GM12878 (cell line): Measurements from ENCODE around the gene ELMO2. TPM values are rescaled to one million over a fixed set of nuclear protein-coding genes. Genes with fewer than 3 reads are reported as not detected.

Source experiments
- ATAC-seq: fragments of 200-7000 bp; cut with Tn5 transposase; 3 replicates; pipeline ENCODE4 v1.9.1; 2020; ENCODE audit warnings: mild to moderate bottlenecking, moderate library complexity
- BruUV-seq: library from RNA; stranded (reverse); fragments of 400-500 nt; replicated peaks from 2 replicates; lab custom pipeline; 2021; lab: Mats Ljungman, UMichigan
- CTCF ChIA-PET: fragments of 300-600 bp; sonication (Branson Sonifier 250); formaldehyde crosslinking; extraction: SDS; loops from one replicate; lab custom pipeline; 2021; ENCODE audit warnings: inconsistent platforms; lab: Yijun Ruan, JAX
- POLR2A ChIA-PET: fragments of 350-600 bp; formaldehyde crosslinking; extraction: SDS; loops from one replicate; lab custom pipeline; 2021; ENCODE audit warnings: inconsistent platforms; lab: Charles Lee
- RAD21 ChIA-PET: fragments of 300-600 bp; sonication (Branson Sonifier 250); formaldehyde crosslinking; loops from one replicate; lab custom pipeline; 2023; ENCODE audit warnings: antibody characterized with exemption; ENCODE audit not compliant: unreplicated experiment; lab: Charles Lee
- SMC1A ChIA-PET: fragments of 300-600 bp; sonication (Branson Sonifier 250); formaldehyde crosslinking; loops from one replicate; lab custom pipeline; 2023; ENCODE audit not compliant: unreplicated experiment, uncharacterized antibody; lab: Charles Lee
- DNase-seq: peaks from one replicate; pipeline ENCODE4 v3.0.0-alpha.2; 2011; ENCODE audit warnings: low read depth, low spot score
- FAIRE-seq: peaks from 3 replicates; lab custom pipeline; 2011; peaks lifted over from hg19 to GRCh38; lab: Jason Lieb, UNC
- H2AFZ ChIP-seq: 2 replicates; pipeline ENCODE4 v1.6.0; 2011; ENCODE audit warnings: low read depth, low read length, control low read depth; ENCODE audit not compliant: control insufficient read depth
- H3K27ac ChIP-seq: 2 replicates; pipeline ENCODE4 v1.5.1; 2011; ENCODE audit warnings: control low read depth; ENCODE audit not compliant: control insufficient read depth, insufficient read depth
- H3K27me3 ChIP-seq, 2 experiments: replicated peaks in 1 of 2; 2 replicates each; pipeline versions ENCODE4 v1.6.0 to v1.6.1; 2011; ENCODE audit warnings: low read length in 1 of 2; ENCODE audit not compliant: control insufficient read depth in 2 of 2, insufficient read depth in 2 of 2
- H3K36me3 ChIP-seq, 2 experiments: 2 replicates each; pipeline ENCODE4 v1.5.1; 2011; ENCODE audit warnings: low read length in 1 of 2; ENCODE audit not compliant: control insufficient read depth in 2 of 2, insufficient read depth in 2 of 2
- H3K4me1 ChIP-seq: 2 replicates; pipeline ENCODE4 v1.6.1; 2011; ENCODE audit warnings: mild to moderate bottlenecking, low read length, moderate library complexity, mixed read lengths; ENCODE audit not compliant: control insufficient read depth, insufficient read depth
- H3K4me2 ChIP-seq: 2 replicates; pipeline ENCODE4 v1.6.0; 2011; ENCODE audit warnings: control low read depth; ENCODE audit not compliant: control insufficient read depth, insufficient read depth
- H3K4me3 ChIP-seq: fragments of 200-600 bp; sonication (generic); 2 replicates; pipeline ENCODE4 v1.5.1; 2016
- H3K79me2 ChIP-seq: 2 replicates; pipeline ENCODE4 v1.6.0; 2011; ENCODE audit warnings: low read length; ENCODE audit not compliant: control insufficient read depth, insufficient read depth
- H3K9ac ChIP-seq: 2 replicates; pipeline ENCODE4 v1.8.0; 2011; ENCODE audit warnings: low read length, control low read depth, mixed read lengths; ENCODE audit not compliant: control insufficient read depth, insufficient read depth
- H3K9me3 ChIP-seq: replicated peaks from 3 replicates; pipeline ENCODE4 v1.5.1; 2011; ENCODE audit warnings: mild to moderate bottlenecking, low read length; ENCODE audit not compliant: control insufficient read depth, insufficient read depth
- H4K20me1 ChIP-seq: 2 replicates; pipeline ENCODE4 v1.6.0; 2011; ENCODE audit not compliant: control insufficient read depth, insufficient read depth
- BCL11A ChIP-seq: IDR thresholded peaks from 2 replicates; pipeline ENCODE4 v1.6.1; 2011; ENCODE audit warnings: low read depth, low read length
- CHD2 ChIP-seq: IDR thresholded peaks from 2 replicates; pipeline ENCODE4 v1.6.1; 2011; ENCODE audit warnings: low read depth, low read length, improper control_type of control experiment, borderline replicate concordance
- EGR1 ChIP-seq, 2 experiments: IDR thresholded peaks; 1 replicate in 1 of 2; 2 replicates in 1 of 2; pipeline ENCODE4 v1.6.1; 2011 to 2012; ENCODE audit warnings: low read depth in 2 of 2, low read length in 2 of 2, borderline replicate concordance in 1 of 2, mild to moderate bottlenecking in 1 of 2, moderate library complexity in 1 of 2
- POLR2A ChIP-seq: IDR thresholded peaks from 2 replicates; pipeline ENCODE4 v1.6.1; 2011; ENCODE audit warnings: low read depth, mild to moderate bottlenecking, low read length
- RELA ChIP-seq: fragments of 450-650 bp; IDR thresholded peaks from 2 replicates; pipeline ENCODE4 v1.8.0; 2014; ENCODE audit warnings: borderline replicate concordance; ENCODE audit not compliant: partially characterized antibody
- RUNX3 ChIP-seq: IDR thresholded peaks from 2 replicates; pipeline ENCODE4 v1.6.1; 2012; ENCODE audit warnings: low read length, inconsistent platforms
- SUZ12 ChIP-seq: fragments of 200-600 bp; sonication (generic); IDR thresholded peaks from one replicate; pipeline ENCODE4 v1.6.1; 2018; ENCODE audit warnings: antibody characterized with exemption, mild to moderate bottlenecking; ENCODE audit not compliant: unreplicated experiment
- WGBS: methylation state at CpG from one replicate; pipeline ENCODE4 v1.1.6; 2016; ENCODE audit warnings: low lambda C conversion rate; ENCODE audit not compliant: insufficient replicate concordance, insufficient coverage; ENCODE audit errors: missing lambda C conversion rate; 5-methylcytosine and 5-hydroxymethylcytosine counted together
- in situ Hi-C: fragments of 300-500 bp; cut with MboI; formaldehyde crosslinking; loops from 9 replicates; pipeline ENCODE4 v1.14.3; 2018; ENCODE audit warnings: mixed read lengths
- intact Hi-C: fragments of 100-400 bp; cut with micrococcal nuclease; formaldehyde crosslinking; loops from one replicate; pipeline ENCODE4 v1.14.2; 2022; ENCODE audit not compliant: unreplicated experiment
- polyA plus RNA-seq, 11 experiments: library from polyadenylated mRNA; depleted of rRNA in 4 of 11; unstranded in 6 of 11; stranded (reverse) in 5 of 11; fragments of >200 nt; fragmentation: Nextera tagmentation in 4 of 11; fragmentation: Illumina TruSeq in 1 of 11; extraction: Ambion mirVana in 4 of 11; extraction: Trizol in 1 of 11; gene quantifications; 1 replicate in 1 of 11; 2 replicates in 10 of 11; pipeline versions ENCODE4 v1.2.1 to v1.2.3, GENCODE V29; 2011 to 2016; ENCODE audit warnings: inconsistent platforms in 2 of 11, missing spikeins in 2 of 11, low read depth in 1 of 11
- total RNA-seq, 4 experiments: library from RNA; depleted of rRNA in 3 of 4; stranded (reverse); fragments of >200 nt in 3 of 4; fragmentation: Illumina TruSeq in 1 of 4; extraction: Trizol in 1 of 4; gene quantifications; 2 replicates each; pipeline versions ENCODE4 v1.2.1 to v1.2.3, GENCODE V29; 2013 to 2021

ELMO2 gene
- total and polyA plus RNA-seq, 10 of the 15 experiments (the other 5 are each of a cell fraction or from before 2014, with no cell fraction given): 14.2 to 40.2 (median 37.6) TPM

GRCh38 chr20:46357030-46357514, 49.3 kb downstream of the ELMO2 start:
- in situ Hi-C loops: loop anchor here (25.0 kb wide), 1 partner anchor 545 kb away; the partner anchor contains the start of gene UBE2C
- BruUV-seq: no TSS peak
- FAIRE-seq (no peak), ATAC-seq (no peak), DNase-seq (no peak)
- Histone ChIP-seq H3K4me1 (peaks cover 43% of the 10 kb centered on the region), H3K27ac (0 out of 2 replicates have a peak overlapping the region, but pooled peaks have one; percentile 6), H3K27me3 (no peaks in the 10 kb centered on the region), H4K20me1 (no peaks in the 10 kb centered on the region), H3K9ac (no peak overlapping the region), H2AFZ (no peak overlapping the region), H3K9me3 (no peaks in the 10 kb centered on the region), H3K36me3 (peaks cover 8 to 12% of the 10 kb centered on the region in 2 experiments), H3K4me2 (no peak overlapping the region), H3K79me2 (peaks cover 25% of the 10 kb centered on the region), H3K4me3 (no peak overlapping the region)
- peak in 1 of 2 experiments; percentile 41; a peak in 1 of 3 replicates for TF ChIP-seq EGR1 (IDR thresholded peaks at IDR 0.05; ENCODE audit: borderline replicate concordance in 1 of 2, low read depth in 2 of 2, low read length in 2 of 2)
- TF ChIP-seq RELA: no peak
- no peak for TF ChIP-seq CHD2
- TF ChIP-seq RUNX3: peak; percentile 38; the same call in 1 of the 2 replicates
- no peak for TF ChIP-seq BCL11A
- no peak for TF ChIP-seq SUZ12
- peak; percentile 60; the same call in 1 of the 2 replicates for TF ChIP-seq POLR2A
- ChIA-PET SMC1A (no interaction called here), RAD21 (no interaction called here), POLR2A (no interaction called here), CTCF (interaction anchor here (2.3 kb wide), 1 partner anchor 8 kb away, joined by 16 read pairs; no protein-coding TSS in a partner anchor)
- WGBS: 81% methylated on average over 13 of the region's 13 CpGs
- intact Hi-C loops: no loop called here
